ENCODE results near the gene PIN4. TPM values are rescaled to one million over a fixed set of nuclear protein-coding genes. Genes with fewer than 3 reads are reported as not detected.
A peak's percentile ranks its signal among the peaks of the same experiment; 100 is the strongest.

PIN4 gene
- total and polyA plus RNA-seq, 2 donors (not counting 3 experiments of a cell fraction or from before 2014, with no cell fraction given), result 4.5 to 10.4 TPM

GRCh38 chrX:72238721-72239475, 57.3 kb downstream of the PIN4 start, which contains the start of gene ERCC6L:
TSS of gene ERCC6L (minus strand) at chrX:72239027. CDS start at chrX:72238911, 116 bp downstream.
- Histone ChIP-seq H3K36me3 (ENCODE audit: control insufficient read depth in 2 of 2, extremely low read depth in 1 of 2, insufficient read depth in 2 of 2, low read length in 2 of 2) (no peaks in the 10 kb centered on the region), H3K9ac (replicated peaks; ENCODE audit: extremely low read depth, insufficient read depth, low read length) (peak within 1 kb of the TSS; percentile 71), H3K4me2 (ENCODE audit: insufficient read depth, low read length) (peak within 1 kb of the TSS; percentile 80), H3K27ac (ENCODE audit: insufficient read depth, low read depth, low read length) (peak within 1 kb of the TSS; percentile 55), H3K27me3 (ENCODE audit: control insufficient read depth in 2 of 2, insufficient read depth in 2 of 2, low read length in 2 of 2) (no peaks in the 10 kb centered on the region), H3K4me3 (replicated peaks in 1 of 3; ENCODE audit: insufficient read depth in 1 of 3, low read depth in 1 of 3, low read length in 3 of 3) (peak within 1 kb of the TSS; percentile 35 to 82 (median 63)), H4K20me1 (replicated peaks; ENCODE audit: control insufficient read depth, extremely low read depth, insufficient read depth, low read length) (no peaks in the 10 kb centered on the region), H2AFZ (ENCODE audit: low read depth, low read length) (peak within 1 kb of the TSS; percentile 98), H3K4me1 (ENCODE audit: control insufficient read depth, extremely low read depth, insufficient read depth, low read length) (peaks cover 9% of the 10 kb centered on the region), H3K9me3 (replicated peaks; ENCODE audit: control insufficient read depth, insufficient read depth, low read length) (no peaks in the 10 kb centered on the region), H3K9me1 (replicated peaks; ENCODE audit: control insufficient read depth, extremely low read depth, insufficient read depth, low read length) (no peaks in the 10 kb centered on the region), H3K79me2 (ENCODE audit: control insufficient read depth, insufficient read depth, low read length) (peaks cover 21% of the 10 kb centered on the region)
- BruUV-seq (replicated peaks), result no TSS peak
- POLR2A ChIA-PET, result interaction anchor here (1.0 to 1.4 kb wide), 2 partner anchors 38 to 58 kb away, joined by 3 read pairs; partner anchors contain the start of genes PIN4 and RPS4X
- DNase-seq (ENCODE audit: low read depth, low spot score), result peak; percentile 89
- dilution Hi-C loops (cut with MboI; ENCODE audit: extremely low pct_ligation_motif_present, low sequenced_read_pairs) (no loop called here), intact Hi-C loops (cut with micrococcal nuclease) (loop anchor here (1.0 to 5.0 kb wide), 3 partner anchors 38 to 187 kb away; partner anchors contain the start of genes PIN4 and RPS4X)
- FAIRE-seq, result peak; percentile 99
- TF ChIP-seq FOS (IDR thresholded peaks at IDR 0.05; ENCODE audit: borderline replicate concordance, insufficient read depth, low read length) (no peak), EZH2 (IDR thresholded peaks at IDR 0.05; ENCODE audit: borderline replicate concordance, low read depth, low read length, severe bottlenecking) (no peak), POLR2A (IDR thresholded peaks at IDR 0.05; ENCODE audit: low read depth, low read length) (peak; percentile 80), MAX (IDR thresholded peaks at IDR 0.05; ENCODE audit: insufficient read depth, insufficient read length) (peak; percentile 39), GATA2 (IDR thresholded peaks at IDR 0.05; ENCODE audit: insufficient read depth, insufficient read length, low read depth, low read length) (no peak), POLR2AphosphoS5 (IDR thresholded peaks at IDR 0.05; ENCODE audit: insufficient read depth, low read depth, low read length) (peak; percentile 45), CTCF (IDR thresholded peaks at IDR 0.05; ENCODE audit: extremely low read depth in 1 of 2, insufficient read depth in 1 of 2, low read depth in 1 of 2, low read length in 2 of 2) (no peak), MYC (IDR thresholded peaks at IDR 0.05; ENCODE audit: low read depth, low read length) (no peak)
- CTCF ChIA-PET, result no interaction called here

Measured in endothelial cell of umbilical vein (primary cell).